GM21515 (cell line): ENCODE data around the gene IER2.

Source experiments
- ATAC-seq: cut with Tn5 transposase; IDR thresholded peaks from one replicate; pipeline ENCODE4 v1.9.1; 2021; ENCODE audit not compliant: unreplicated experiment

The IER2 gene

GRCh38 chr19:13150187-13150930 is at the start of gene IER2, which contains the start of gene STX10:
Gene IER2 (plus strand): TSS chr19:13150411. CDS start chr19:13153187, 2,776 bp downstream.
Gene STX10 (minus strand): TSS chr19:13150375. CDS start chr19:13150173, 202 bp downstream.
- ATAC-seq: peak; percentile 32

GRCh38 chr19:13100841-13101589 is 49.2 kb upstream of the IER2 start:
- no peak for ATAC-seq

GRCh38 chr19:13101590-13102415 is 48.4 kb upstream of the IER2 start:
- no peak for ATAC-seq

GRCh38 chr19:13102416-13102665 is 47.9 kb upstream of the IER2 start:
- no peak for ATAC-seq

GRCh38 chr19:13102666-13103580 is 47.3 kb upstream of the IER2 start, which contains the start of gene LYL1:
Gene LYL1 (minus strand): TSS chr19:13102858. CDS start chr19:13101171, 1,687 bp downstream.
- ATAC-seq: peak; percentile 32

- no peak for ATAC-seq
These were observed 46.4 kb upstream of the IER2 start for GRCh38 chr19:13103581-13104359.

GRCh38 chr19:13104360-13104847 is 45.8 kb upstream of the IER2 start:
- ATAC-seq: no peak

GRCh38 chr19:13104848-13105711 is 45.1 kb upstream of the IER2 start:
- ATAC-seq: no peak

- no peak for ATAC-seq
These were observed 40.7 kb upstream of the IER2 start for GRCh38 chr19:13109361-13110098.

- no peak for ATAC-seq
These were observed 40.1 kb upstream of the IER2 start for GRCh38 chr19:13110099-13110610.

GRCh38 chr19:13112555-13112954 is 37.7 kb upstream of the IER2 start:
- ATAC-seq: no peak

- ATAC-seq: no peak
These were observed 34.3 kb upstream of the IER2 start for GRCh38 chr19:13115936-13116281.

- ATAC-seq: peak; percentile 48
These were observed 33.7 kb upstream of the IER2 start, which contains the start of gene TRMT1 for GRCh38 chr19:13116282-13117175. Gene TRMT1 (minus strand): TSS chr19:13116740. CDS start chr19:13116399, 341 bp downstream.

GRCh38 chr19:13117176-13117771 is 32.9 kb upstream of the IER2 start:
- ATAC-seq: no peak

- peak; percentile 44 for ATAC-seq
These were observed 32.3 kb upstream of the IER2 start, which contains the start of gene NACC1 for GRCh38 chr19:13117772-13118423. Gene NACC1 (plus strand): TSS chr19:13118264. CDS start chr19:13135208, 16,944 bp downstream.
